ENCODE measurements around the gene HOXA11. TPM values are rescaled to one million over a fixed set of nuclear protein-coding genes. Genes with fewer than 3 reads are reported as not detected.
A peak's percentile ranks its signal among the peaks of the same experiment; 100 is the strongest.

The HOXA11 gene
- 0.79 and 1.1 TPM in 2 replicates for total RNA-seq (2014; rRNA removed; shearing (Covaris generic))

DNA sequence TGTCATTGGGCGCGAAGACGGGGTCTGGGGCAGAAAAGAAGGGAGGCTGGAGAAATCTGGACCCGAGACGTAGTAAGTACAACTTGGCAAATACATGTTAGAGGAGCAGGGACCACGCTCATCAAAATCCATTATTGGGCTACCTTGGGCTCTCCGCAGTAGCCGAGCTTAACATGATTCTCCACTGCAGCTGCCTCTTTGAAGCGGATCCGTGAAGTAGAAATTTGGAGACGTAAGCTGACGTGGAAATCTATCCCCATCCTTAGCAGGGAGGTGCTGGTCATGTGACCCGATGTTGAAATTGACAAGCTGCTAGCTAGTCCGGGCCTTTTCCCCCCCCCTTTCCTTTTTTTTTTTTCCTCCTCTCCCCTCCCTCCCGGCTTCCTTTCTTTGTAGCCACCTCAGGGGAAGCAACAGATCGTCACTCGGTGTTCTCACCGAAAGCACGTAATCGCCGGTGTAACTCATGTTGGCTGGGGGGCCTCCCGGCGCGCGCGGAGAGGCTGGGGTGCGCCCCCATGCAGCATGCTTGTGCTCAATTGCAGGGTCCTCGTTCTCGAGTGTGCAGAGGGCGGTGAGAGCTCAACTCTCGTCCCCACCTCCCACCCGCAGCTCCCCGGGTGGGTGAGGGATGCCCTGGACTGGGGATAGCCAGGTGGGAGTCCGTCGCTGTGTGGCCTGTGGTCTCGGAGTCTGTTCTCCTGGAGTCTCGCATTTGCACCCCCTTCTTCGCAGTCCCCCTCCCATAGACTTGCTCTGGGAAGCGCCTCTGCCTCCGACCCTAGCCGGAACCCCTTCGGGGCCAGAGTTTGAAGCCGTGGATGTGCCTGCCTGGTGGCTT lies at the start of gene HOXA11:
HOXA11 (minus strand) TSS at position 220 of the 841 bp plus-strand sequence; CDS start at position 132, 88 bp downstream.
- DNase-seq (ENCODE audit: low read depth) = no peak

GRCh38 chr7:27229448-27229847 lies 44.4 kb upstream of the HOXA11 start:
- DNase-seq (ENCODE audit: low read depth) = no peak

GRCh38 chr7:27224983-27225934 lies 40.2 kb upstream of the HOXA11 start:
- no peak for DNase-seq (ENCODE audit: low read depth)

- no peak for DNase-seq (ENCODE audit: low read depth)
Observed at GRCh38 chr7:27223941-27224575, 39.0 kb upstream of the HOXA11 start.

GRCh38 chr7:27221201-27221797 lies 36.3 kb upstream of the HOXA11 start:
- peak; percentile 46 for DNase-seq (ENCODE audit: low read depth)

DNA sequence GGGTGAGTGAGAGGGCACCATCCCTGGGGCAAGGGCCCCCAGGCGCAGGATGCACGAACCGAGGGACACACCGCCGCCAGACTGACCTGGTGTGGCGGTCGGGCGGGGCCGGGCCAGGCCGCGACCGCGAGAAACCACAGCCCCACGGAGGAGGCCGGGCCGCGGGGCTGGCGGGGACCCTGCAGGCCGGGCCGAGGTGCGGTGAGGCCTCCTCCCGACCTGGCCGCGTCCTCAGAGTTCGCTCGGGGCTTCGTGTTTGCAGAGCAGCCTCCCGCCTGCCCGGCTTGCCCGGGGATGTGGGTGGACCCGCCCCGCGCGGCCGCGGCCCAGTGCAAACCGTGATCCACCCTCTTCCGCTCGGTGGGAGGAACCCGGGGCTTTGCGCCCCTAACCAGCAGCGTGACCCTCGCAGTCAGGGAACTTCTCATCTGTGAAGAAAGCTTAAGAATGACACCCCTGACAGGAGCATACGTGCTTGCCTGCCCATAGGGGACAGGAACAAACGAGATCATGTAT lies 35.5 kb upstream of the HOXA11 start:
- DNase-seq (ENCODE audit: low read depth) = no peak

DNA sequence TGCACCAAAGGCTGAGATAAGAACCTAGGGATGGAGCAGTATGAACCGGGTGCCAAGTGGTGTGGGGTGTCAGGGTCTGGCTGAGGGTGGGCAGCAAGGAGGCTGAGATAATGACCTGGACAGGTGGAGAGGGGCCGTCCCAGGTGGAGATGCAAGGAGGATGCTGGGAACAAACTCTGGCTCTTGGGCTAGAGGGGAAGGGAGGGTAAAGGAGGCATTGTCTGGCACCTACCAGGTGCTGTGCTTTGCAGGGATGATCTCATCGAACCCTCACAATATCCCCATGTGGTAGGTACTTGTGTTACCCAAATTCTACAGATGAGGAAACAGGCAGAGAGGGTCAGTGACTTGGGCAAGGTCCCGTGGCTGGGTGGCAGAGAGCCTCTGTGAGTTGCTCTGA lies 34.8 kb upstream of the HOXA11 start:
- no peak for DNase-seq (ENCODE audit: low read depth)

DNA sequence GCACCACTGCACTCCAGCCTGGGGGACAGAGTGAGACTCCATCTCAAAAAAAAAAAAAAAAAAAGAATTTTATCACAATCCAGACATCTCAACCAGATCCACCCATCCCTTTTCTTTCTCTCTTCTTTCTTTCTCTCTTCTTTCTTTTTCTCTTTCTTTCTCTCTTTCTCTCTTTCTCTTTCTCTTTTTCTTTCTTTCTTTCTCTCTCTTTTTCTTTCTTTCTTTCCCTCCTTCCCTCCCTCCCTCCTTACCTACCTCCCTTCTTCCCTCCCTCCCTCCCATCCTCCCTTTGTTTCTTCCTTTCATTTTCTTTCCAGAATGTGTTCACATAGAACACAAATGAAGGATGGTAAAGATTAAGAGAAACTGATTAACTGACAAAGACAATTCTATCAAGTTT lies 32.9 kb upstream of the HOXA11 start:
- DNase-seq (ENCODE audit: low read depth) = no peak

DNA sequence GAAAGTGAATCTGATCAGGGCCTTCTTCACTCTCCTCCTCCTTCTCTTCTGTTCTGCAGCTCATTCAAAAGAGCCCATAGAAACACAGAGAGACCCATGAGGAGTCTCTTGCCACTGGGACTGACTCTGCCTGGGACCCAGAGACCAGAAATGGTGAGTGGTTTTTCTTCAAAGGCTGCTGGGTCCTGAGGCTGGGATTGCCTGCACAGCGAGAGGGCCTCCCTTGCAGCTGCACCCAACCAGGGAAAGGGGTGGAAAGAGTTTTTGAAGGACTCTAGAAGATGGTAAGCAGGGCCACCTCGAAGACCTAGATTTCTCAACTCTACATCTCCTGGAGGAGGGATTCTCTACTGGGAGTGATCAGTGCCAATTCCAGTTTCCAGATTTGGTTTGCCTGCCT lies 30.3 kb upstream of the HOXA11 start:
- DNase-seq (ENCODE audit: low read depth) = no peak

DNA sequence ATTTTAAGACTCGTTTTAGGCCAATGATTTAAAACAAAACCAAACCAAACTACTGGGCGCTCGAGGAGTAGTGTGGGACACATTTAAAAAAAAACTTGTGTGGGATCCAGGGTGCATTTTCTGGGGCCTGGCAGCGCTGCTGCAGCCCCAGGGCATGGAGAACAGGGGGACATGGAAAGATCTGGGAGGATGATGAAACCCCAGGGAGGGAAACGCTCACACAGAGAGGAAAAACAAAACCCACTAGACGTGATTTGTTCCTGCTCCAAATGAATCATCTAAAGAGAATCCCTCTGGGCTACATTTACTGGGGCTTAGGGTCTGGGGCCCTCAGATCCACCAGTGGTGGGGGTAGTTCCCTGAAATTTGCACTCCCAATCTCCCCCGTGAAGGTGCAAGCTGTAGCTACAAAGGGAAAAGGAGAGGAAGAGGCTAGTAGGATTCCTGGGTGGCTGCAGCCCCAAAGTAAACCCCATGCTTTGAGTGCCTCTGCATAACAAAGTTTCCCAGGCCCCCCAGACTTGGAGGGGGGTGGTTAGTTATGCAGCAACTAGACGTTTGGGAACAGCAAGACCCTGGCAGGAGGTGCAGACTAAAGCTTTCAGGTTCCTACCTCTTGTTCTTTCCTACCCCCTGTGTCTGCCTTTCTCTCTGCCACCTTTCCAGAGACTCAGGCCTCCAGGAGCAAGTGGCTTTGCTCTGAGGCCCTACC lies 29.4 kb upstream of the HOXA11 start:
- peak; percentile 31 for DNase-seq (ENCODE audit: low read depth)

- DNase-seq (ENCODE audit: low read depth) = no peak
Observed at GRCh38 chr7:27213433-27214238, 28.6 kb upstream of the HOXA11 start.

DNA sequence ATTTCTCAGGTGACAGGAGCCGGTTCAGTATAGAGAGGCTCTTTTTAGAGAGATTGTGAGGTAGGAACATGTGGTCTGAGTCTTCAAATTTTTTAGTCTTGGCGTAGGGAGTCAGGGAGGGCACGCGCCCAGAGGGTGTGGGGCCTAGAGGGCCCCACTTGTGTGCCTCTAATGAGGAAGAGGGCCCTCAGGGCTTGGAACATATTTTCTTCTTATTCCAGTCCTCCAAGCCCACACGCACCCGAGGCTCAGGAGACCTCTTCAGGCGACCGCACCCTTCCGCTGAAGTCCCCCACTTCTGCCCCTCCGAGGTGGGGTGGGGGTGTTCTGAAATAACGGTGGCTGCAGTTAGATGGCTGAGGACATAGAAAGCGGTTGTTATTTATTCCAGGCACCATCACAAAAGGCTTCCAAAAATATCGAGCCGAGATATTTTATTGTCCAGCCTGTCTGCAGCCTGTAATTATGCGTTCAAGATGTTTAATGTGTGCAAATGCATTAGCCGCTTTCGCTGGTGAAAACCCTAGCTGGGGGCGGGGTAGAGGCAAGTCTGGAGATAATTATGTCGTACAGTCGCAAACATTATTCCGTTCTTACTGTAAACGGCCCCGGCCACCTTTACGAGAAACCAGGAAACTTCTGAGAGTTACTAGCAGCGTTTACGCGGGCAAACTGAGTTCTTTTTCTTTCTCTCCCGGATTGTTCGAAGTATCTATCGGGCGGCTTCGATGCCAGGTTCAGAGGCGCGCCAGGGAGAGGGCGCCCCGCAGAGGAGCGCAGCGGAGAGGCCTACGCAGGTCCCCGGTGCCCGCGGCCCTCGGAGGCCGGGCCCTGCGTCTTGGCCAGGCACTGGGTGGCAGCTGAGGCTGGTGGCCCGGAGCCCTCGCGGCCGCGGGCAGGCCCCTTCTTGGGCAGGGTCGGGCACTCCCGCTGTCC lies 27.7 kb upstream of the HOXA11 start:
- DNase-seq (ENCODE audit: low read depth) = no peak

DNA sequence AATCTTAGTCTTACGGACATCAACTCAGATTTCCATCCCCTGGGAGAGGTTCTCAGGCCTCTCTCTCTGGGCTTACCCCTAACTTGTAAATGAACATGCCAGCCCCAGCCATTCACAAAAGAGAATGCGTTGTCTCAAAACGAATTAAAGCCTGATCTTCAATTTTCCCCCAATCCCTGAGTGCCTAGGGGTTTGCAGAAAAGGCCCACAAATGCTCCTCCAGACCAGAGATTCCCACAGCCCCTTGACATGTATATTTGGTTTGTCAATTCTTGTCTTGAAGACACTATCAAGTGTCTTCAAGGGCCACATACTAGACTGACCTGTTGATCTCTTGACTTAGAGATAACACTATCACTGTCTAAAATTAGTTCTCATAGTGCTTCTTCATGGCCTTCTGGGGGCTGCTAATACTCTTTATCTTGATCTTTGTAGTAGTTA lies 26.8 kb upstream of the HOXA11 start:
- no peak for DNase-seq (ENCODE audit: low read depth)

DNA sequence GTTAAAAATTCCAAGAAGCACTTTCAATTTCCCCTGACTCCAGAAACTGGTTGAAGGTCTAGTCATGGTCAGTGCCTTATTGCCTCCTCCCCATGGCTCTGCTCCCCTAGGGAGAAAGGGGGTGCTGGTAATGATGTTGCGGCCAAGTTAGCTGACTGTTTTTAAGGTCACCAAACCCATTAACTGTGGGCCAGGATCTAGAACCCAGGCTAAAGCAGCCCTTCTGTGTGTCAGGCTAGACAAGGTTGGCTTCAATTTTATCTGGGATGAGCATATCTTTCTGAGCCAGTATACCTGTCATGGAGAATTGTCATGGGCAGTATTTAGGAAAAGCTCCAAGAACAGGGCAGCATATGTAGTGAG lies 26.0 kb upstream of the HOXA11 start:
- DNase-seq (ENCODE audit: low read depth) = no peak

DNA sequence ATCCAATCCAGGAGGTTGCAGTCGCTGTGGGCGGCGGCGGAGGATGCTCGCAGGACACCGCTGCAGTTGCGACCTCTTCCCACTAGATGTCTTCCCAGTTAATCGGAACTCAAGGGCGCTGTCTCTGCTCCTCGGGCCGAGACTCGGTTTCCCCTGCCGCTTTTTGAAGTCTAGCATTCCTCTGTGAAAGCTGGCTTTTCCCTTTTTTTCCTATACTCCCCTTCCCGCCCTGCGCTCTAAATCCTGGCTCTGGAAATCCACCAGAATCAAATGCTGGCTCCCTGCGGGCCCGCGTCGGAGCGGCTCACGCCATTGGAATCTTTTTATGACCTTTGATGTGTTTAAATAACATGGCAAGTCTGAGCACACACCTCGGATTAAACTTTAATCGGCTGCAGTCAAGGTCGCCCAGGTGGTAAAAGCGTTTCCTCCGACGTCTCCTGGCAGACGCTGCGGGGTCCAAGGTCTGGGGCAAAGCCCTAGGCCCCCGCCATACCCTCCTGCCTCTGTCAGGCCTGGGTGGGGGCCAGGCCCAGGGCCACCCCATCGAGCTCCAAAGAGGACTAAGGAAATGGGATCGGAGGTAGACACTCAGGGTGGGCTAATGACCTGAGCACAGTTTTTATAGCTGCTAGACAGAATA lies 25.5 kb upstream of the HOXA11 start:
- peak; percentile 28 for DNase-seq (ENCODE audit: low read depth)

DNA sequence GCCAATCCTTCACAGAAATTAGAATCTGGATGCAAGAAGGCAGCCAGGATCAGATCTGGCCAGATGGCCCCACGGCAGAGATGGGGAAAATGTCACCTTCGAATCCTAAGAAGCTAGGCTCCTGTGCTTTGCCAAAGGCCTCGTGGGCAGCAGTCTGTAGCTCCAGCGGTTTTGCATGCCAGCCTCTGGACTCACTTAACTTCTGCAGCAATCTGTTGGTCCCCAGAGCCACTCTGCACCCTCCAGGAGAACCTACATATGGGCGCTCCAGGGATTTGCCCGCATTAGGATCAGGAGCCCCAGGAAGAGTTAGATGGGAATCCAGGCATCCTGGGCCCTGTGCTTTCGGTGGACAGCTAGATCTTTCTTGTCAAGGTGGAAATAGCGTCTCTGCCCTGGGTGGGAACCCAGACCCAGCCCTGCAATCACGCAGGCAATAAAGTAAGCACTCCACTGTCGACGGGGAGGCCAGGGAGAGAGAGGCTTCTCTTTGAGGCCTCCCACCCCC lies 25.0 kb upstream of the HOXA11 start:
- no peak for DNase-seq (ENCODE audit: low read depth)

- no peak for DNase-seq (ENCODE audit: low read depth)
Observed at GRCh38 chr7:27208998-27209397, 24.0 kb upstream of the HOXA11 start.

DNA sequence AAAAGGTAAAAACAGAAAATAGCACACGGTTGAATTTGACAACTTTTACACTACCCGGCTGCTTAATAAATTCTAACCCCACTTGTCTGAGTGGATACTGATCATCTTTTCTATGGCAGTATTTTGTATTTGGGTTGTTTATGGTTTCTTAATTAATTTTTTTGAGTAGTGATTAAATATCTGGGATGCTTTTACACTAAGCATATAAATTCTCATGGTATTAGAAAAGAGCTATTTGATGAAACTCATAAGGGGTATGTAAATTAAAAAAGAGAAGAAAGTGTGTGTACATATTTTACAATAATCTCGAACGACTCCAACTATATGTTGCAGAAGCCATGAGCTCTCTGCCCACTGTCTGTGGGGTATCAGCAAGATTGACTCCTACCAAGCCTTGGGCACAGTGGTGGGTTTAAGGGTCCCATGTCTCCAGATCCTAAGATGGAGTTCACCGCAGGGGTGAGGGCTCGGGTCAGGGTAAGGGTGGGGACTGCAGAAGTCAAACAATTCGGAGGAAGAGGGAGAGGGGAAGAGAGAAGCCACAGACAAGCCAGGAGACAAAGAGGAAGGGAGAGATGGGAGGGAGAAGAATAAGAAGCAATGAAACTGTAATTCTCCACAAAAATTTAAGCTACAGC lies 22.4 kb upstream of the HOXA11 start:
- no peak for DNase-seq (ENCODE audit: low read depth)

Measured in M059J (cell line).